IMR-90 (cell line): ENCODE results near the gene GPC2. TPM values are rescaled to one million over a fixed set of nuclear protein-coding genes. Genes with fewer than 3 reads are reported as not detected.

Experiments used
- ATAC-seq: fragments of 200-7000 bp; cut with Tn5 transposase; 2 replicates; pipeline ENCODE4 v1.9.1; 2020; ENCODE audit warnings: low read depth, mild to moderate bottlenecking, moderate library complexity
- BruUV-seq: library from RNA; stranded (reverse); fragments of 400-500 nt; replicated peaks from 2 replicates; lab custom pipeline; 2021; lab: Mats Ljungman, UMichigan
- CTCF ChIA-PET: fragments of 300-600 bp; formaldehyde crosslinking; extraction: SDS; loops from one replicate; lab custom pipeline; 2021; ENCODE audit warnings: antibody characterized with exemption; lab: Yijun Ruan, JAX
- POLR2A ChIA-PET: fragments of 300-600 bp; sonication (Branson Sonifier 250); formaldehyde crosslinking; loops from one replicate; lab custom pipeline; 2022; ENCODE audit warnings: antibody characterized with exemption; ENCODE audit not compliant: unreplicated experiment; lab: Charles Lee
- DNase-seq: peaks from one replicate; pipeline ENCODE4 v3.0.0; 2013
- H2AFZ ChIP-seq: replicated peaks from 2 replicates; pipeline ENCODE3; 2013; ENCODE audit warnings: low read length, mild to moderate bottlenecking; ENCODE audit not compliant: poor library complexity
- H2AK5ac ChIP-seq: 2 replicates; pipeline ENCODE4 v1.6.1; 2013; ENCODE audit warnings: low read depth, low read length, inconsistent platforms
- H2AK9ac ChIP-seq: replicated peaks from 2 replicates; pipeline ENCODE3; 2013; ENCODE audit warnings: mild to moderate bottlenecking, low read depth, low read length, moderate library complexity; ENCODE audit not compliant: poor library complexity
- H2BK120ac ChIP-seq: 2 replicates; pipeline ENCODE4 v1.6.1; 2013; ENCODE audit warnings: low read depth, low read length, inconsistent platforms
- H2BK15ac ChIP-seq: 3 replicates; pipeline ENCODE4 v1.6.1; 2013; ENCODE audit warnings: low read depth, low read length, inconsistent platforms
- H2BK20ac ChIP-seq: 2 replicates; pipeline ENCODE4 v1.6.1; 2013; ENCODE audit warnings: low read depth, mild to moderate bottlenecking, inconsistent platforms, low read length, moderate library complexity
- H2BK5ac ChIP-seq: 2 replicates; pipeline ENCODE4 v1.6.1; 2013; ENCODE audit warnings: mild to moderate bottlenecking, low read depth, low read length, inconsistent platforms; ENCODE audit not compliant: poor library complexity, severe bottlenecking
- H3K14ac ChIP-seq: replicated peaks from 2 replicates; pipeline ENCODE4 v1.6.1; 2013; ENCODE audit warnings: low read depth, low read length, inconsistent platforms
- H3K18ac ChIP-seq: 2 replicates; pipeline ENCODE4 v1.6.1; 2013; ENCODE audit warnings: low read depth, low read length, control low read depth
- H3K23ac ChIP-seq: 2 replicates; pipeline ENCODE4 v1.6.1; 2013; ENCODE audit warnings: low read depth, low read length, inconsistent platforms
- H3K27ac ChIP-seq: 2 replicates; pipeline ENCODE4 v1.5.1; 2013; ENCODE audit warnings: mild to moderate bottlenecking, control low read depth, low read length; ENCODE audit not compliant: insufficient read depth
- H3K27me3 ChIP-seq: 2 replicates; pipeline ENCODE4 v1.6.1; 2013; ENCODE audit warnings: low read length; ENCODE audit not compliant: control insufficient read depth, insufficient read depth
- H3K36me3 ChIP-seq: 2 replicates; pipeline ENCODE4 v1.6.1; 2013; ENCODE audit warnings: low read length, mixed read lengths; ENCODE audit not compliant: control insufficient read depth, insufficient read depth
- H3K4ac ChIP-seq: 2 replicates; pipeline ENCODE4 v1.6.1; 2013; ENCODE audit warnings: low read depth, low read length, inconsistent platforms
- H3K4me1 ChIP-seq: 2 replicates; pipeline ENCODE4 v1.6.1; 2013; ENCODE audit warnings: low read length, mixed read lengths; ENCODE audit not compliant: control insufficient read depth, insufficient read depth
- H3K4me2 ChIP-seq: 2 replicates; pipeline ENCODE4 v1.6.1; 2013; ENCODE audit warnings: low read depth, mild to moderate bottlenecking, control low read depth, low read length, moderate library complexity
- H3K4me3 ChIP-seq: 2 replicates; pipeline ENCODE4 v1.5.1; 2013; ENCODE audit warnings: low read depth, mild to moderate bottlenecking, control low read depth, low read length, moderate library complexity; ENCODE audit not compliant: insufficient read depth
- H3K56ac ChIP-seq: 2 replicates; pipeline ENCODE4 v1.6.1; 2013; ENCODE audit warnings: low read length, inconsistent platforms; ENCODE audit not compliant: insufficient read depth; ENCODE audit errors: extremely low read depth
- H3K79me1 ChIP-seq, 2 experiments: 2 replicates each; pipeline ENCODE4 v1.6.1; 2013; ENCODE audit warnings: low read length in 2 of 2, inconsistent platforms in 1 of 2, low read depth in 1 of 2
- H3K9ac ChIP-seq: 2 replicates; pipeline ENCODE4 v1.6.1; 2013; ENCODE audit warnings: low read depth, low read length, control low read depth
- H3K9me1 ChIP-seq: 2 replicates; pipeline ENCODE4 v1.6.1; 2013; ENCODE audit warnings: low read length, inconsistent platforms; ENCODE audit not compliant: insufficient read depth
- H3K9me3 ChIP-seq: 2 replicates; pipeline ENCODE4 v1.6.1; 2013; ENCODE audit warnings: low read length; ENCODE audit not compliant: control insufficient read depth, insufficient read depth
- H4K20me1 ChIP-seq: 2 replicates; pipeline ENCODE4 v1.6.1; 2013; ENCODE audit warnings: low read length, inconsistent platforms; ENCODE audit not compliant: insufficient read depth
- H4K5ac ChIP-seq: 2 replicates; pipeline ENCODE4 v1.6.1; 2013; ENCODE audit warnings: mild to moderate bottlenecking, low read depth, low read length, control low read depth
- H4K8ac ChIP-seq, 2 experiments: 2 replicates each; pipeline ENCODE4 v1.6.1; 2013; ENCODE audit warnings: low read depth in 2 of 2, low read length in 2 of 2, control low read depth in 1 of 2, inconsistent platforms in 1 of 2
- H4K91ac ChIP-seq: 2 replicates; pipeline ENCODE4 v1.6.1; 2013; ENCODE audit warnings: low read depth, low read length, inconsistent platforms; ENCODE audit not compliant: insufficient read depth
- CEBPB ChIP-seq: IDR thresholded peaks from 2 replicates; pipeline ENCODE4 v1.6.1; 2012; ENCODE audit warnings: low read depth, low read length, improper control_type of control experiment
- CHD1 ChIP-seq: IDR thresholded peaks from 2 replicates; pipeline ENCODE4 v1.6.1; 2012; ENCODE audit warnings: low read depth, low read length, improper control_type of control experiment
- CTCF ChIP-seq: conservative IDR thresholded peaks from 2 replicates; pipeline ENCODE4 v1.5.1; 2012; ENCODE audit warnings: mild to moderate bottlenecking, low read depth, low read length, improper control_type of control experiment
- FOS ChIP-seq: fragments of 150-350 bp; IDR thresholded peaks from 2 replicates; pipeline ENCODE4 v1.6.1; 2016; ENCODE audit warnings: low read depth, low read length
- MAFK ChIP-seq: IDR thresholded peaks from 2 replicates; pipeline ENCODE4 v1.6.1; 2012; ENCODE audit warnings: low read depth, low read length, improper control_type of control experiment
- MAZ ChIP-seq: IDR thresholded peaks from 2 replicates; pipeline ENCODE4 v1.6.1; 2012; ENCODE audit warnings: low read depth, mild to moderate bottlenecking, low read length, improper control_type of control experiment, moderate library complexity, borderline replicate concordance
- RCOR1 ChIP-seq: IDR thresholded peaks from 2 replicates; pipeline ENCODE4 v1.6.1; 2012; ENCODE audit warnings: mild to moderate bottlenecking, low read length, improper control_type of control experiment; ENCODE audit not compliant: insufficient replicate concordance
- WGBS, 2 experiments: methylation state at CpG; one replicate each; pipeline versions ENCODE4 v1.1.5 to v1.1.7; 2013; ENCODE audit warnings: missing lambda C conversion rate in 2 of 2; ENCODE audit not compliant: insufficient read length in 1 of 2; ENCODE audit errors: extremely low coverage in 2 of 2; 5-methylcytosine and 5-hydroxymethylcytosine counted together
- dilution Hi-C: fragments of 300-500 bp; cut with HindIII; formaldehyde crosslinking; loops from one replicate; pipeline ENCODE4 v1.14.3; 2018; ENCODE audit warnings: low sequenced_read_pairs; ENCODE audit not compliant: unreplicated experiment
- in situ Hi-C: fragments of 300-500 bp; cut with MboI; formaldehyde crosslinking; loops from 3 replicates; pipeline ENCODE4 v1.14.3; 2019; ENCODE audit warnings: low sequenced_read_pairs, inconsistent platforms, mixed read lengths
- intact Hi-C: fragments of 100-400 bp; cut with micrococcal nuclease; formaldehyde crosslinking; loops from 2 replicates; pipeline ENCODE4 v1.10.0; 2022
- polyA plus RNA-seq, 3 experiments: library from polyadenylated mRNA; depleted of rRNA; stranded (reverse); fragments of >200 nt; gene quantifications; 2 replicates each; pipeline ENCODE4 v1.2.3, GENCODE V29; 2012; ENCODE audit warnings: low replicate concordance in 1 of 3
- total RNA-seq: library from RNA; depleted of rRNA; stranded (reverse); fragments of >200 nt; gene quantifications from 2 replicates; pipeline ENCODE4 v1.2.3, GENCODE V29; 2012

GPC2 gene
- total and polyA plus RNA-seq, 2 of the 4 experiments (the other 2 are of a cell fraction): 1.8 to 6.0 TPM

- TF ChIP-seq RCOR1: no peak
- peak; percentile 73 for TF ChIP-seq FOS
- TF ChIP-seq MAFK: no peak
These were observed 28.4 kb downstream of the GPC2 start, which contains the start of gene LAMTOR4 (continued) for GRCh38 chr7:100148559-100149328.

- Histone ChIP-seq H3K23ac (peak overlapping the region; percentile 41), H3K36me3 (peaks cover 6% of the 10 kb centered on the region; the same call in 1 of the 2 replicates), H2BK15ac (no peak overlapping the region), H4K8ac (peak overlapping the region; percentile 80 to 85), H3K4me2 (peak overlapping the region; percentile 66), H2BK120ac (peak overlapping the region; percentile 44; the same call in 1 of the 2 replicates), H2BK20ac (no peak overlapping the region), H3K9ac (peak overlapping the region; percentile 12; the same call in 1 of the 2 replicates), H3K4me1 (0 out of 2 replicates have a peak, but pooled peaks cover 2% of the 10 kb centered on the region), H3K79me1 (peaks cover 17 to 38% of the 10 kb centered on the region in 2 experiments), H3K9me3 (no peaks in the 10 kb centered on the region), H3K56ac (peak overlapping the region; percentile 13; the same call in 1 of the 2 replicates), H4K91ac (peak overlapping the region; percentile 65), H3K4me3 (peak overlapping the region; percentile 27), H3K9me1 (no peaks in the 10 kb centered on the region), H3K4ac (peak overlapping the region; percentile 64), H2BK5ac (peak overlapping the region; percentile 29), H3K14ac (peak overlapping the region; percentile 36; the same call in 1 of the 2 replicates), H3K27ac (peak overlapping the region; percentile 10), H3K27me3 (no peaks in the 10 kb centered on the region), H4K5ac (peak overlapping the region; percentile 69), H2AK9ac (peak overlapping the region; percentile 96), H4K20me1 (no peaks in the 10 kb centered on the region; the same call in 1 of the 2 replicates), H2AK5ac (peak overlapping the region; percentile 29; the same call in 1 of the 2 replicates), H2AFZ (peak overlapping the region; percentile 94), H3K18ac (no peak overlapping the region; the same call in 1 of the 2 replicates)
- in situ Hi-C loops: no loop called here
- CTCF ChIA-PET: interaction anchor here (0.5 to 1.0 kb wide), 3 partner anchors 9 to 58 kb away, joined by 3 to 5 read pairs (median 3); no protein-coding TSS in a partner anchor
- BruUV-seq: no TSS peak
- POLR2A ChIA-PET: interaction anchor here (0.6 to 0.7 kb wide), 2 partner anchors 45 to 455 kb away, joined by 5 to 6 read pairs; no protein-coding TSS in a partner anchor
- no peak for ATAC-seq
- WGBS, 2 experiments: 55% methylated on average over 10 of the region's 14 CpGs; no CpG with 5 or more reads in 1 of the 2 experiments
- dilution Hi-C loops: no loop called here
- no peak for DNase-seq
- TF ChIP-seq CTCF (no peak), CHD1 (no peak), CEBPB (no peak), MAZ (no peak)
- intact Hi-C loops: no loop called here
These were observed 29.0 kb downstream of the GPC2 start for GRCh38 chr7:100148225-100148558.
